BLaER1 treated with 17β-estradiol and CSF1 and Interleukin-3, amounts not matched to agents 10 nM and 100 nM (cell line): ENCODE results near the gene NKTR.
A peak's percentile ranks its signal among the peaks of the same experiment; 100 is the strongest.

Experiments used
- H3K27ac ChIP-seq, 11 experiments: shearing (Covaris generic); formaldehyde crosslinking; 2 replicates each; pipeline ENCODE4 v1.8.1; 2022
- H3K27me3 ChIP-seq, 11 experiments: shearing (Covaris generic); formaldehyde crosslinking; 2 replicates each; pipeline ENCODE4 v1.8.1; 2022
- H3K36me3 ChIP-seq, 11 experiments: shearing (Covaris generic); formaldehyde crosslinking; 2 replicates each; pipeline ENCODE4 v1.8.1; 2022
- H3K4me1 ChIP-seq, 10 experiments: shearing (Covaris generic); formaldehyde crosslinking; 2 replicates each; pipeline ENCODE4 v1.8.1; 2022
- H3K4me2 ChIP-seq, 11 experiments: shearing (Covaris generic); formaldehyde crosslinking; 2 replicates each; pipeline ENCODE4 v1.8.1; 2022
- H3K4me3 ChIP-seq, 10 experiments: shearing (Covaris generic); formaldehyde crosslinking; 2 replicates each; pipeline ENCODE4 v1.8.1; 2022
- H3K9ac ChIP-seq, 11 experiments: shearing (Covaris generic); formaldehyde crosslinking; 2 replicates each; pipeline ENCODE4 v1.8.1; 2022
- H3K9me3 ChIP-seq, 11 experiments: shearing (Covaris generic); formaldehyde crosslinking; replicated peaks in 1 of 11; 2 replicates each; pipeline ENCODE4 v1.8.1; 2022
- H4K20me1 ChIP-seq, 11 experiments: shearing (Covaris generic); formaldehyde crosslinking; 2 replicates each; pipeline ENCODE4 v1.8.1; 2022
- Cebpa-rat ChIP-seq, 11 experiments: shearing (Covaris generic); IDR thresholded peaks; 2 replicates each; pipeline ENCODE4 v1.8.1; 2022

NKTR gene

DNA sequence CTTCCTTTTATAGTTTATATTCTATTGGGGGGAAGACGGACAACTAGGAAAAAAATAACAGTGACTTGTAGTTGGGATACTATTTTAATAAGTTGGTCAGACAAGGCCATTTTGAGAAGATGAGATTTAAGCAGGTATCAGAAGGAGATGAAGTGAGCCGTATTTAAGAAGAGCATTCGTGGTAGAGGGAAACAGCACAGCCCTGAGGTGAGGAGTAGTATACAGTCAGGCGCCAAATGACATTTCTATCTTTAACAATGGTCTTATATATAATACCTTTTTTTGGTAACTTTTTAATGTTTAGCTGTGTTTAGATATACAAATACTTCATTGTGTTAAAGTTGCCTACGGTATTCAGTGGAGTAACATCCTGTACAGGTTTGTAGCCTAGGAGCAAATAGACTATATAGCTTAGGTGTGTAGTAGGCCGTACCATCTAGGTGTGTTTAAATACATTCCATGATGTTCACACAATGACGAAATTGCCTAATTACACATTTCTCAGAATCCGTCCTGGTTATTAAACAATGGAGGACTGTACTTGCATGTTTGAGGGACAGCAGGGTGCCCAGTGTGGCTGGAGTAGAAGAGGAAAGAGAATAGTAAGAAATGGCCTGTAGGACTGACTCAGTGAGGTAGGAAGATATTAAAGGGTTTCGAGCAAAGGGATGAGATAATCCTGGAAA lies 1.6 kb downstream of the NKTR start:
- Histone ChIP-seq H3K27me3 (no peaks in the 10 kb centered on the region), H3K9me3 (peaks cover 6 to 22% (median 15%) of the 10 kb centered on the region in 11 experiments), H3K4me3 (peak overlapping the region; percentile 66 to 91 (median 82)), H4K20me1 (peaks cover 22 to 57% (median 45%) of the 10 kb centered on the region in 11 experiments; a peak in 18 of 22 replicates), H3K9ac (peak overlapping the region; percentile 84 to 96 (median 90)), H3K4me2 (peak overlapping the region; percentile 75 to 97 (median 83)), H3K27ac (peak overlapping the region in 9 of 11 experiments; percentile 83 to 96 (median 92); a peak in 12 of 22 replicates), H3K36me3 (peaks cover 42 to 61% (median 54%) of the 10 kb centered on the region in 11 experiments), H3K4me1 (peaks cover 7 to 53% (median 26%) of the 10 kb centered on the region in 10 experiments)
- no peak for TF ChIP-seq Cebpa-rat (IDR thresholded peaks at IDR 0.05)

DNA sequence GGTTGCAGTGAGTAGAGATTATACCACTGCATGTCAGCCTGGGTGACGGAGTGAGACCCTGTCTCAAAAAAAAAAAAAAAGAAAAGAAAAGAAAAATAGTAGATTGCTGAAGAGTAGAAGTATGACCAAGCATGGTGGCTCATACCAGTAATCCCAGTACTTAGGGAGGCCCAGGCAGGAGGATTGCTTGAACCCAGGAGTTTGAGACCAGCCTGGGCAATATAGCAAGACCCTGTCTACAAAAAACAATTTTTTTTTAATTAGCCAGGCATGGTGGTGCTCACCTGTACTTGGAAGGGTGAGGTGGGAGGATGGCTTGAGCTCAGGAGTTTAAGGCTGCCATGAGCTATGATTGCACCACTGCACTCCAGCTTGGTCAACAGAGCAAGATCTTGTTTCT lies 2.5 kb downstream of the NKTR start:
- H3K36me3 ChIP-seq, result peaks cover 48 to 61% (median 56%) of the 10 kb centered on the region in 11 experiments

DNA sequence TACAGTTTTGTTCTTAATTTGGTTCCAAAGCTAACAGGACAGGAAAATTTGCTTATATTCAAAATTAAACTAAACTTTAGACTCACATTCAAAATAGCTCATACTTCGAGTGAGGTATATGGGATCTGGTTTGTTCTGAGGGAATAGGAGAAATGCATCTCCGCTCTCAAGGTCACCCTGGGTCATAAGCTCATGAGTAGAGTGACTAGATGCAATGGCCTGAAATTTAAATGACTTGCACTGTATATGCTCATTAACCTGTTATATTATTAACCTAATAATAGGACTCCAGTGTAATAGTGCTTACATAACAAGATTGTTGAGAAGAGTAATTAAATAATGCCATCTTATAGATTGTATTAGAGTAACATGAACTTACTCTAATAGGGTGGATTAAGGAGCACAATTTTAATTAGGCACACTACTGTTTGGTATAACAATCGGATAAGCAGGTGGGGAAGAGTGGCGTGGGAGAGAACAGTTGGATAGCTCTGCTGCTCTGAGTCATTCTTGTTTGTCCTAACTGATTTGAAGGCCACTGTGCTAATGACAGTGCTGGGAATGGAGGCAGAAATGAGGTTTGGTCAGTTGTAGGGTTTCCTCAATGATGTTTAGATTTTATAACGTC lies 5.2 kb downstream of the NKTR start:
- Histone ChIP-seq H3K9me3 (peaks cover 6 to 16% (median 13%) of the 10 kb centered on the region in 11 experiments), H3K36me3 (peaks cover 71 to 86% (median 81%) of the 10 kb centered on the region in 11 experiments), H3K27me3 (no peaks in the 10 kb centered on the region), H4K20me1 (peaks cover 44 to 93% (median 77%) of the 10 kb centered on the region in 11 experiments; a peak in 19 of 22 replicates), H3K4me3 (no peak overlapping the region), H3K4me2 (peak overlapping the region in 2 of 11 experiments; percentile 25 to 41; a peak in 3 of 22 replicates), H3K9ac (peak overlapping the region in 1 of 11 experiments; percentile 58; a peak in 2 of 22 replicates), H3K27ac (no peak overlapping the region), H3K4me1 (peaks cover 16 to 37% (median 28%) of the 10 kb centered on the region in 10 experiments)
- no peak for TF ChIP-seq Cebpa-rat (IDR thresholded peaks at IDR 0.05)

More for the DNA sequence above, 2.5 kb downstream of the NKTR start:
- Histone ChIP-seq H3K27ac (no peak overlapping the region), H3K27me3 (no peaks in the 10 kb centered on the region), H4K20me1 (peaks cover 26 to 66% (median 52%) of the 10 kb centered on the region in 11 experiments; a peak in 19 of 22 replicates), H3K4me2 (peak overlapping the region; percentile 75 to 97 (median 83)), H3K9ac (peak overlapping the region in 1 of 11 experiments; percentile 93; a peak in 3 of 22 replicates), H3K4me3 (peak overlapping the region in 1 of 10 experiments; percentile 8; a peak in 1 of 20 replicates), H3K9me3 (peaks cover 6 to 16% (median 13%) of the 10 kb centered on the region in 11 experiments), H3K4me1 (peaks cover 8 to 53% (median 26%) of the 10 kb centered on the region in 10 experiments)
- no peak for TF ChIP-seq Cebpa-rat (IDR thresholded peaks at IDR 0.05)

DNA sequence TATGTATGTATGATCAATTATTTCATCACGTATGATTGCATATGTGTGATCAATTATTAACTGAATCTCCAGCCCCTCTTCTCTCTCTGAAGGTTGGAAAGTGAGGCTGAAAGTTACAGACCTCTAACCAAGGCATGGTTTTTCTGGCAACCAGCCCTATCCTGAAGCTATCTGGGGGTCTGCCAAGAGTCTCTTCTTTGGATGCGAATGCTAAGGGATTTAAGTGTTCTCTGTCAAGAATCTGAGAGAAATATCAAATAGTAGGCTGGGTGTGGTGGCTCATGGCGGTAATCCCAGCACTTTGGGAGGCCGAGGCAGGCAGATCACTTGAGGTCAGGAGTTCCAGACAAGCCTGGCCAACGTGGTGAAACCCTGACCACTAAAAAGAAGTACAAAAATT lies 8.1 kb downstream of the NKTR start:
- H3K4me3 ChIP-seq, result no peak overlapping the region
- no peak for TF ChIP-seq Cebpa-rat (IDR thresholded peaks at IDR 0.05)
- H3K4me2 ChIP-seq, result no peak overlapping the region
- H3K4me1 ChIP-seq, result peaks cover 20 to 39% (median 32%) of the 10 kb centered on the region in 10 experiments; a peak in 19 of 20 replicates
- H4K20me1 ChIP-seq, result peaks cover 66 to 98% (median 93%) of the 10 kb centered on the region in 11 experiments; a peak in 20 of 22 replicates
- H3K27ac ChIP-seq, result no peak overlapping the region
- peaks cover 71 to 91% (median 82%) of the 10 kb centered on the region in 11 experiments for H3K36me3 ChIP-seq
- H3K9ac ChIP-seq, result 0 out of 22 replicates have a peak overlapping the region, but pooled peaks of 1 of the 11 experiments have one; percentile 6
- no peaks in the 10 kb centered on the region for H3K27me3 ChIP-seq
- H3K9me3 ChIP-seq, result peaks cover 5 to 12% (median 6%) of the 10 kb centered on the region in 11 experiments; a peak in 21 of 22 replicates

GRCh38 chr3:42610976-42611375 lies 10.5 kb downstream of the NKTR start:
- Histone ChIP-seq H3K36me3 (peaks cover 58 to 90% (median 70%) of the 10 kb centered on the region in 11 experiments), H4K20me1 (peaks cover 69 to 100% (median 92%) of the 10 kb centered on the region in 11 experiments; a peak in 20 of 22 replicates), H3K27ac (no peak overlapping the region; a peak in 1 of 22 replicates)

GRCh38 chr3:42612217-42612616 lies 11.7 kb downstream of the NKTR start:
- Histone ChIP-seq H3K36me3 (peaks cover 49 to 85% (median 69%) of the 10 kb centered on the region in 11 experiments), H3K4me1 (peaks cover 5 to 39% (median 27%) of the 10 kb centered on the region in 10 experiments; a peak in 18 of 20 replicates), H3K27ac (no peak overlapping the region), H3K9me3 (no peaks in the 10 kb centered on the region), H3K9ac (no peak overlapping the region), H3K4me3 (no peak overlapping the region), H3K4me2 (peak overlapping the region in 5 of 11 experiments; percentile 7 to 50 (median 19); a peak in 6 of 22 replicates), H3K27me3 (no peaks in the 10 kb centered on the region), H4K20me1 (peaks cover 70 to 100% (median 92%) of the 10 kb centered on the region in 11 experiments; a peak in 20 of 22 replicates)
- no peak for TF ChIP-seq Cebpa-rat (IDR thresholded peaks at IDR 0.05)

More at GRCh38 chr3:42610976-42611375, 10.5 kb downstream of the NKTR start:
- H3K4me3 ChIP-seq, result no peak overlapping the region
- H3K4me1 ChIP-seq, result peaks cover 6 to 39% (median 27%) of the 10 kb centered on the region in 10 experiments; a peak in 19 of 20 replicates
- 0 out of 22 replicates have a peak overlapping the region, but pooled peaks of 1 of the 11 experiments have one; percentile 6 for H3K9ac ChIP-seq
- H3K4me2 ChIP-seq, result peak overlapping the region in 4 of 11 experiments; percentile 3 to 46 (median 24); a peak in 3 of 22 replicates
- H3K27me3 ChIP-seq, result no peaks in the 10 kb centered on the region
- TF ChIP-seq Cebpa-rat (IDR thresholded peaks at IDR 0.05), result no peak
- no peaks in the 10 kb centered on the region for H3K9me3 ChIP-seq

DNA sequence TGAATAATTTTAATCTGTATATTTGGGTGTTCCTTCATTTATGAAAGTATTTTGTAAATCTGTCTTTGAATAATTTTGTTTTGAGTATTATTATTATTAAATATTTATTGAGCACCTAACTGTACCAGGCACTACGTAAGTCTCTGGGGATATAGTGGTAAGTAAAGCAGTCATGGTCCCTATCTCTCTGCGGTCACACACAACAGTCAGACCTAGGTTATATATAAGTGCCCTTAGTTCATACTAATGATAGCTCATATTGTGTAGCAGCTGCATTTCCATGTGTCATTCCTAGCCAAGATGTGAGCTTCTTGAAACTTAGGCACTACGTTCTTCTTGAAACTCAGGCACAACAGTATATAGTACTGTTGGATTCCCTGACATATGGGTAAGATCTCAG lies 12.4 kb downstream of the NKTR start:
- Histone ChIP-seq H3K27ac (peak overlapping the region in 3 of 11 experiments; percentile 3 to 37 (median 27); a peak in 2 of 22 replicates), H3K4me1 (peaks cover 5 to 39% (median 27%) of the 10 kb centered on the region in 10 experiments; a peak in 18 of 20 replicates), H3K36me3 (peaks cover 48 to 83% (median 68%) of the 10 kb centered on the region in 11 experiments), H3K4me2 (peak overlapping the region in 6 of 11 experiments; percentile 7 to 50 (median 22); a peak in 9 of 22 replicates), H3K4me3 (no peak overlapping the region), H3K27me3 (no peaks in the 10 kb centered on the region), H3K9me3 (no peaks in the 10 kb centered on the region), H3K9ac (no peak overlapping the region), H4K20me1 (peaks cover 64 to 100% (median 87%) of the 10 kb centered on the region in 11 experiments; a peak in 20 of 22 replicates)
- no peak for TF ChIP-seq Cebpa-rat (IDR thresholded peaks at IDR 0.05)

GRCh38 chr3:42613462-42613861 lies 13.0 kb downstream of the NKTR start:
- Histone ChIP-seq H4K20me1 (peaks cover 64 to 100% (median 83%) of the 10 kb centered on the region in 11 experiments; a peak in 20 of 22 replicates), H3K36me3 (peaks cover 48 to 83% (median 68%) of the 10 kb centered on the region in 11 experiments), H3K9me3 (no peaks in the 10 kb centered on the region), H3K9ac (no peak overlapping the region), H3K4me3 (no peak overlapping the region), H3K4me1 (peaks cover 5 to 39% (median 24%) of the 10 kb centered on the region in 10 experiments; a peak in 18 of 20 replicates), H3K4me2 (peak overlapping the region in 5 of 11 experiments; percentile 8 to 50 (median 36); a peak in 7 of 22 replicates), H3K27ac (peak overlapping the region in 4 of 11 experiments; percentile 3 to 37 (median 16); a peak in 3 of 22 replicates), H3K27me3 (no peaks in the 10 kb centered on the region)
- no peak for TF ChIP-seq Cebpa-rat (IDR thresholded peaks at IDR 0.05)
